Caco-2 (cell line): Measurements from ENCODE around the gene TP53RK. TPM values are rescaled to one million over a fixed set of nuclear protein-coding genes. Genes with fewer than 3 reads are reported as not detected.

Source experiments
- BruUV-seq: library from RNA; stranded (reverse); fragments of 400-500 nt; replicated peaks from 2 replicates; lab custom pipeline; 2021; lab: Mats Ljungman, UMichigan
- CTCF ChIA-PET: fragments of 300-600 bp; sonication (Branson Sonifier 250); formaldehyde crosslinking; loops from one replicate; lab custom pipeline; 2022; ENCODE audit warnings: antibody characterized with exemption; lab: Charles Lee
- POLR2A ChIA-PET: fragments of 300-600 bp; sonication (Branson Sonifier 250); formaldehyde crosslinking; loops from one replicate; lab custom pipeline; 2022; ENCODE audit warnings: antibody characterized with exemption; lab: Charles Lee
- DNase-seq, 2 experiments: peaks; one replicate each; pipeline versions ENCODE4 v3.0.0 to v3.0.0-alpha.2; 2020 to 2022
- H3K27me3 ChIP-seq: replicated peaks from 2 replicates; pipeline ENCODE4 v1.6.0; 2011; ENCODE audit warnings: low read length; ENCODE audit not compliant: control insufficient read depth, insufficient read depth
- H3K36me3 ChIP-seq: 2 replicates; pipeline ENCODE4 v1.5.1; 2011; ENCODE audit warnings: low read length; ENCODE audit not compliant: control insufficient read depth, insufficient read depth
- H3K4me1 ChIP-seq: fragments of 250-450 bp; sonication (Bioruptor Pico); 2 replicates; pipeline ENCODE4 v1.5.1; 2020; ENCODE audit warnings: mild to moderate bottlenecking
- H3K4me3 ChIP-seq: 2 replicates; pipeline ENCODE4 v1.5.1; 2011; ENCODE audit warnings: low read depth, mild to moderate bottlenecking, control low read depth, low read length
- H3K9me3 ChIP-seq: fragments of 250-450 bp; sonication (Bioruptor Pico); 2 replicates; pipeline ENCODE4 v1.5.1; 2020; ENCODE audit warnings: mild to moderate bottlenecking, moderate library complexity
- H3K27ac Mint-ChIP-seq: one replicate; pipeline ENCODE4 v1.8.0; 2022; ENCODE audit warnings: mixed read lengths; ENCODE audit not compliant: unreplicated experiment
- H3K27me3 Mint-ChIP-seq: one replicate; pipeline ENCODE4 v1.8.0; 2022; ENCODE audit warnings: mixed read lengths; ENCODE audit not compliant: insufficient read depth, unreplicated experiment
- H3K36me3 Mint-ChIP-seq: one replicate; pipeline ENCODE4 v1.8.0; 2022; ENCODE audit warnings: mild to moderate bottlenecking, mixed read lengths; ENCODE audit not compliant: insufficient read depth, unreplicated experiment
- H3K4me1 Mint-ChIP-seq: one replicate; pipeline ENCODE4 v1.8.0; 2022; ENCODE audit warnings: low read depth, mixed read lengths; ENCODE audit not compliant: unreplicated experiment
- H3K4me3 Mint-ChIP-seq: one replicate; pipeline ENCODE4 v1.8.0; 2022; ENCODE audit warnings: mild to moderate bottlenecking, moderate library complexity, mixed read lengths; ENCODE audit not compliant: unreplicated experiment
- H3K9me3 Mint-ChIP-seq: one replicate; pipeline ENCODE4 v1.8.0; 2022; ENCODE audit warnings: mixed read lengths; ENCODE audit not compliant: unreplicated experiment
- CTCF ChIP-seq, 2 experiments: fragments of 200-600 bp in 1 of 2; IDR thresholded peaks; 1 replicate in 1 of 2; 2 replicates in 1 of 2; pipeline versions ENCODE4 v1.5.1 to v1.8.0; 2011 to 2022; ENCODE audit warnings: antibody characterized with exemption in 1 of 2, control low read depth in 1 of 2, inconsistent platforms in 1 of 2, low read depth in 1 of 2, low read length in 1 of 2, mild to moderate bottlenecking in 1 of 2, moderate library complexity in 1 of 2; ENCODE audit not compliant: insufficient read depth in 1 of 2, severe bottlenecking in 1 of 2, unreplicated experiment in 1 of 2
- intact Hi-C: fragments of 100-400 bp; cut with micrococcal nuclease; formaldehyde crosslinking; loops from one replicate; pipeline ENCODE4 v1.10.0; 2022; ENCODE audit not compliant: unreplicated experiment
- total RNA-seq: library from RNA; stranded (reverse); gene quantifications from 2 replicates; pipeline ENCODE4 v1.2.3, GENCODE V29; 2022

TP53RK gene
- total RNA-seq, 1 experiment from 2014 or later: 22.7 TPM

GRCh38 chr20:46637427-46638133 lies 51.7 kb downstream of the TP53RK start:
- no peak for DNase-seq
- no TSS peak for BruUV-seq
- Histone ChIP-seq H3K4me3 (no peak overlapping the region), H3K4me1 (peaks cover 12% of the 10 kb centered on the region), H3K36me3 (no peaks in the 10 kb centered on the region), H3K27me3 (no peaks in the 10 kb centered on the region), H3K9me3 (peaks cover 6% of the 10 kb centered on the region; the same call in 1 of the 2 replicates)
- peaks cover 12% of the 10 kb centered on the region for H3K4me1 Mint-ChIP-seq
- TF ChIP-seq CTCF (IDR thresholded peaks at IDR 0.05; ENCODE audit: insufficient read depth in 1 of 2, low read depth in 1 of 2, low read length in 1 of 2, severe bottlenecking in 1 of 2, unreplicated experiment in 1 of 2): no peak
- peaks cover 7% of the 10 kb centered on the region for H3K9me3 Mint-ChIP-seq
- peaks cover 5% of the 10 kb centered on the region for H3K27me3 Mint-ChIP-seq
- peak overlapping the region; percentile 40 for H3K27ac Mint-ChIP-seq
- ChIA-PET POLR2A (no interaction called here), CTCF (no interaction called here)
- no peak overlapping the region for H3K4me3 Mint-ChIP-seq
- intact Hi-C loops: no loop called here
- H3K36me3 Mint-ChIP-seq: no peaks in the 10 kb centered on the region

- ChIA-PET POLR2A (no interaction called here), CTCF (no interaction called here)
- no peak overlapping the region for H3K4me3 Mint-ChIP-seq
These were observed 52.2 kb downstream of the TP53RK start for GRCh38 chr20:46637020-46637419.

GRCh38 chr20:46636514-46636913 lies 52.7 kb downstream of the TP53RK start:
- Histone ChIP-seq H3K4me1 (peaks cover 12% of the 10 kb centered on the region), H3K4me3 (no peak overlapping the region), H3K27me3 (no peaks in the 10 kb centered on the region), H3K9me3 (peaks cover 6% of the 10 kb centered on the region; the same call in 1 of the 2 replicates), H3K36me3 (no peaks in the 10 kb centered on the region)
- TF ChIP-seq CTCF (IDR thresholded peaks at IDR 0.05; ENCODE audit: insufficient read depth in 1 of 2, low read depth in 1 of 2, low read length in 1 of 2, severe bottlenecking in 1 of 2, unreplicated experiment in 1 of 2): no peak
- Mint-ChIP-seq H3K4me1 (peaks cover 12% of the 10 kb centered on the region), H3K36me3 (no peaks in the 10 kb centered on the region), H3K27ac (no peak overlapping the region), H3K27me3 (peaks cover 3% of the 10 kb centered on the region), H3K9me3 (peaks cover 8% of the 10 kb centered on the region), H3K4me3 (no peak overlapping the region)
- POLR2A ChIA-PET: no interaction called here
- intact Hi-C loops: no loop called here
- BruUV-seq: no TSS peak
- no peak for DNase-seq
- CTCF ChIA-PET: no interaction called here

More at GRCh38 chr20:46637020-46637419, 52.2 kb downstream of the TP53RK start:
- Histone ChIP-seq H3K4me3 (no peak overlapping the region), H3K27me3 (no peaks in the 10 kb centered on the region), H3K36me3 (no peaks in the 10 kb centered on the region), H3K4me1 (peaks cover 12% of the 10 kb centered on the region), H3K9me3 (peaks cover 6% of the 10 kb centered on the region; the same call in 1 of the 2 replicates)
- no peaks in the 10 kb centered on the region for H3K36me3 Mint-ChIP-seq
- BruUV-seq: no TSS peak
- H3K27ac Mint-ChIP-seq: no peak overlapping the region
- no peak for TF ChIP-seq CTCF (IDR thresholded peaks at IDR 0.05; ENCODE audit: insufficient read depth in 1 of 2, low read depth in 1 of 2, low read length in 1 of 2, severe bottlenecking in 1 of 2, unreplicated experiment in 1 of 2)
- peaks cover 8% of the 10 kb centered on the region for H3K9me3 Mint-ChIP-seq
- no peak for DNase-seq
- intact Hi-C loops: no loop called here
- peaks cover 3% of the 10 kb centered on the region for H3K27me3 Mint-ChIP-seq
- peaks cover 12% of the 10 kb centered on the region for H3K4me1 Mint-ChIP-seq
